K562 (cell line): Measurements from ENCODE around the gene LRP1B. TPM values are rescaled to one million over a fixed set of nuclear protein-coding genes. Genes with fewer than 3 reads are reported as not detected.

Experiments
- ATAC-seq: fragments of 200-7000 bp; cut with Tn5 transposase; 3 replicates; pipeline ENCODE4 v1.9.1; 2020; ENCODE audit warnings: moderate library complexity
- BruUV-seq: library from RNA; stranded (reverse); fragments of 400-500 nt; replicated peaks from 2 replicates; lab custom pipeline; 2021; lab: Mats Ljungman, UMichigan
- CTCF ChIA-PET: fragments of 300-600 bp; formaldehyde crosslinking; extraction: SDS; loops from one replicate; lab custom pipeline; 2021; ENCODE audit warnings: low intra/inter-chr PET ratio; lab: Yijun Ruan, JAX
- POLR2A ChIA-PET: fragments of 300-600, 350-650 bp; sonication (Branson Sonifier 250); formaldehyde crosslinking; extraction: SDS; loops from one replicate; lab custom pipeline; 2021; ENCODE audit warnings: antibody characterized with exemption, inconsistent platforms; lab: Yijun Ruan, JAX
- DNase-seq, 4 experiments: peaks; one replicate each; pipeline versions ENCODE4 v3.0.0 to v3.0.0-alpha.2; 2011 to 2018; ENCODE audit warnings: low spot score in 3 of 4, mixed read lengths in 3 of 4; ENCODE audit errors: extremely low read depth in 1 of 4
- FAIRE-seq: peaks from 2 replicates; lab custom pipeline; 2011; peaks lifted over from hg19 to GRCh38; lab: Jason Lieb, UNC
- H2AFZ ChIP-seq: 2 replicates; pipeline ENCODE4 v1.6.0; 2011; ENCODE audit warnings: low read depth, low read length, control low read depth, inconsistent platforms
- H3K27ac ChIP-seq: fragments of 200-600 bp; 3 replicates; pipeline ENCODE4 v1.8.0; 2011; ENCODE audit warnings: low read depth, mild to moderate bottlenecking, control low read depth, inconsistent platforms, low read length, moderate library complexity, mixed read lengths; ENCODE audit errors: extremely low read depth
- H3K27me3 ChIP-seq, 2 experiments: fragments of 300-600 bp in 1 of 2; 2 replicates in 1 of 2; 3 replicates in 1 of 2; pipeline versions ENCODE4 v1.6.0 to v1.8.0; 2011; ENCODE audit warnings: inconsistent platforms in 2 of 2, low read length in 2 of 2, mild to moderate bottlenecking in 1 of 2, mixed read lengths in 1 of 2, moderate library complexity in 1 of 2; ENCODE audit not compliant: control insufficient read depth in 2 of 2, insufficient read depth in 2 of 2
- H3K36me3 ChIP-seq: fragments of 300-600 bp; 3 replicates; pipeline ENCODE4 v1.8.0; 2011; ENCODE audit warnings: mild to moderate bottlenecking, low read length, inconsistent platforms; ENCODE audit not compliant: control insufficient read depth, insufficient read depth
- H3K4me1 ChIP-seq, 2 experiments: fragments of 200-600 bp in 1 of 2; replicated peaks in 1 of 2; 2 replicates in 1 of 2; 3 replicates in 1 of 2; pipeline versions ENCODE4 v1.5.1 to v1.8.0; 2011; ENCODE audit warnings: inconsistent platforms in 2 of 2, low read length in 2 of 2, mild to moderate bottlenecking in 1 of 2, mixed read lengths in 1 of 2, moderate library complexity in 1 of 2; ENCODE audit not compliant: control insufficient read depth in 2 of 2, insufficient read depth in 2 of 2
- H3K4me2 ChIP-seq: 2 replicates; pipeline ENCODE4 v1.6.1; 2011; ENCODE audit warnings: low read length, control low read depth, inconsistent platforms, mixed read lengths; ENCODE audit not compliant: insufficient read depth
- H3K4me3 ChIP-seq: fragments of 200-600 bp; sonication (generic), shearing (Covaris generic); 2 replicates; pipeline ENCODE4 v1.5.1; 2016; ENCODE audit warnings: control low read depth, inconsistent platforms
- H3K79me2 ChIP-seq: fragments of 200-600 bp; 3 replicates; pipeline ENCODE4 v1.8.0; 2011; ENCODE audit warnings: low read length, inconsistent platforms; ENCODE audit not compliant: control insufficient read depth, insufficient read depth
- H3K9ac ChIP-seq, 2 experiments: 2 replicates each; pipeline versions ENCODE4 v1.6.0 to v1.6.1; 2011; ENCODE audit warnings: low read depth in 2 of 2, low read length in 2 of 2, control low read depth in 1 of 2, inconsistent platforms in 1 of 2, mild to moderate bottlenecking in 1 of 2, mixed read lengths in 1 of 2; ENCODE audit not compliant: insufficient read depth in 1 of 2
- H3K9me1 ChIP-seq: one replicate; pipeline ENCODE4 v1.6.0; 2011; ENCODE audit warnings: inconsistent platforms, mild to moderate bottlenecking, low read length, moderate library complexity; ENCODE audit not compliant: control insufficient read depth, insufficient read depth
- H3K9me3 ChIP-seq: replicated peaks from 2 replicates; pipeline ENCODE4 v1.5.1; 2011; ENCODE audit warnings: low read depth, low read length, inconsistent platforms; ENCODE audit not compliant: control insufficient read depth, insufficient read depth
- H4K20me1 ChIP-seq: replicated peaks from 2 replicates; pipeline ENCODE4 v1.6.1; 2011; ENCODE audit warnings: low read length, inconsistent platforms, mixed read lengths; ENCODE audit not compliant: control insufficient read depth, insufficient read depth
- CBFA2T2 ChIP-seq: fragments of 450-650 bp; conservative IDR thresholded peaks from 2 replicates; pipeline ENCODE4 v1.6.1; 2017; ENCODE audit warnings: mild to moderate bottlenecking
- E2F8 ChIP-seq: fragments of 450-650 bp; IDR thresholded peaks from 2 replicates; pipeline ENCODE4 v1.7.1; 2018; ENCODE audit warnings: mild to moderate bottlenecking, low read depth; ENCODE audit not compliant: partially characterized antibody
- ETV6 ChIP-seq, 3 experiments: fragments of 150-350 bp in 1 of 3; sonication (generic) in 1 of 3; formaldehyde crosslinking in 1 of 3; IDR thresholded peaks; 2 replicates each; pipeline versions ENCODE4 v1.6.1 to v1.8.0; 2014 to 2022; ENCODE audit warnings: borderline replicate concordance in 2 of 3, low read depth in 2 of 3, antibody characterized with exemption in 1 of 3, low read length in 1 of 3, mild to moderate bottlenecking in 1 of 3, missing genetic modification reagents in 1 of 3
- NR2F6 ChIP-seq: fragments of 450-650 bp; formaldehyde crosslinking; IDR thresholded peaks from 2 replicates; pipeline ENCODE4 v1.4.0; 2020; ENCODE audit warnings: mild to moderate bottlenecking
- PHB2 ChIP-seq: fragments of 450-650 bp; IDR thresholded peaks from 2 replicates; pipeline ENCODE4 v1.6.1; 2017; ENCODE audit warnings: low read depth
- RERE ChIP-seq: sonication (generic); formaldehyde crosslinking; IDR thresholded peaks from 2 replicates; pipeline ENCODE4 v1.8.0; 2023; ENCODE audit warnings: missing genetic modification reagents, mild to moderate bottlenecking, borderline replicate concordance
- SMAD4 ChIP-seq: fragments of 250-450 bp; sonication (Bioruptor Pico); conservative IDR thresholded peaks from 2 replicates; pipeline ENCODE4 v1.8.0; 2021; ENCODE audit warnings: inconsistent platforms, mild to moderate bottlenecking, moderate library complexity
- ZBTB12 ChIP-seq: fragments of 250-450 bp; sonication (Bioruptor Pico); IDR thresholded peaks from 2 replicates; pipeline ENCODE4 v1.4.0; 2020
- ZNF263 ChIP-seq: sonication (generic); formaldehyde crosslinking; IDR thresholded peaks from 2 replicates; pipeline ENCODE4 v1.8.0; 2022; ENCODE audit warnings: mild to moderate bottlenecking, missing genetic modification reagents, borderline replicate concordance
- ZNF764 ChIP-seq: fragments of 250-450 bp; sonication (Bioruptor Pico); IDR thresholded peaks from 2 replicates; pipeline ENCODE4 v1.4.0; 2020; ENCODE audit warnings: low read depth, mild to moderate bottlenecking, moderate library complexity
- WGBS: fragments of 100-300 bp; shearing (Covaris generic); methylation state at CpG from one replicate; pipeline ENCODE4 v1.1.6; 2016; ENCODE audit warnings: low coverage, mixed read lengths; ENCODE audit not compliant: insufficient coverage; ENCODE audit errors: missing lambda C conversion rate; 5-methylcytosine and 5-hydroxymethylcytosine counted together
- in situ Hi-C: fragments of 300-500 bp; cut with MboI; formaldehyde crosslinking; loops from 4 replicates; pipeline ENCODE4 v1.15.0; 2018; ENCODE audit warnings: inconsistent platforms, mixed read lengths
- intact Hi-C: fragments of 100-400 bp; cut with micrococcal nuclease; formaldehyde crosslinking; loops from 2 replicates; pipeline ENCODE4 v1.14.2; 2022
- polyA plus RNA-seq, 8 experiments: library from polyadenylated mRNA; depleted of rRNA in 4 of 8; stranded (reverse) in 5 of 8; unstranded in 3 of 8; fragments of >200 nt; fragmentation: Nextera tagmentation in 2 of 8; fragmentation: Illumina TruSeq in 1 of 8; extraction: Ambion mirVana in 2 of 8; extraction: Trizol in 1 of 8; gene quantifications; 2 replicates each; pipeline versions ENCODE4 v1.2.1 to v1.2.3, GENCODE V29; 2011 to 2014; ENCODE audit warnings: inconsistent platforms in 1 of 8, missing spikeins in 1 of 8
- total RNA-seq, 7 experiments: library from RNA; depleted of rRNA in 6 of 7; stranded (reverse); fragments of >200 nt in 6 of 7; fragmentation: Illumina TruSeq in 2 of 7; extraction: Trizol in 2 of 7; gene quantifications; 2 replicates each; pipeline versions ENCODE4 v1.2.1 to v1.2.3, GENCODE V29; 2011 to 2021; ENCODE audit warnings: low replicate concordance in 1 of 7
- TF ChIP-seq, protein P1 (sequence below): fragments of 250-450 bp; sonication (Bioruptor Pico); IDR thresholded peaks from 2 replicates; pipeline ENCODE4 v1.4.0; 2020; ENCODE audit warnings: mild to moderate bottlenecking, moderate library complexity

LRP1B gene
- total and polyA plus RNA-seq, 9 of the 15 experiments (the other 6 are each of a cell fraction or from before 2014, with no cell fraction given) = not detected

- FAIRE-seq = no peak
- no peak overlapping the region for H2AFZ ChIP-seq
- H4K20me1 ChIP-seq = no peaks in the 10 kb centered on the region
- no peaks in the 10 kb centered on the region for H3K79me2 ChIP-seq
- ChIA-PET POLR2A (no interaction called here), CTCF (no interaction called here)
- ATAC-seq = no peak
- no peak overlapping the region for H3K27ac ChIP-seq
- no peak for DNase-seq
- in situ Hi-C loops (no loop called here), intact Hi-C loops (no loop called here)
- BruUV-seq = no TSS peak
- H3K36me3 ChIP-seq = no peaks in the 10 kb centered on the region
- 0% methylated on average over 4 of the region's 4 CpGs for WGBS
- no peaks in the 10 kb centered on the region for H3K9me1 ChIP-seq
- no peak overlapping the region for H3K4me2 ChIP-seq
- no peaks in the 10 kb centered on the region; the same call in 1 of the 2 replicates for H3K9me3 ChIP-seq
- H3K4me3 ChIP-seq = no peak overlapping the region
- no peaks in the 10 kb centered on the region for H3K4me1 ChIP-seq
- H3K27me3 ChIP-seq = no peaks in the 10 kb centered on the region
- no peak overlapping the region for H3K9ac ChIP-seq
- TF ChIP-seq, protein P1, sequence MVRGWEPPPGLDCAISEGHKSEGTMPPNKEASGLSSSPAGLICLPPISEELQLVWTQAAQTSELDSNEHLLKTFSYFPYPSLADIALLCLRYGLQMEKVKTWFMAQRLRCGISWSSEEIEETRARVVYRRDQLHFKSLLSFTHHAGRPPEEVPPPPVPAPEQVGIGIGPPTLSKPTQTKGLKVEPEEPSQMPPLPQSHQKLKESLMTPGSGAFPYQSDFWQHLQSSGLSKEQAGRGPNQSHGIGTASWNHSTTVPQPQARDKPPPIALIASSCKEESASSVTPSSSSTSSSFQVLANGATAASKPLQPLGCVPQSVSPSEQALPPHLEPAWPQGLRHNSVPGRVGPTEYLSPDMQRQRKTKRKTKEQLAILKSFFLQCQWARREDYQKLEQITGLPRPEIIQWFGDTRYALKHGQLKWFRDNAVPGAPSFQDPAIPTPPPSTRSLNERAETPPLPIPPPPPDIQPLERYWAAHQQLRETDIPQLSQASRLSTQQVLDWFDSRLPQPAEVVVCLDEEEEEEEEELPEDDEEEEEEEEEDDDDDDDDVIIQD (CRISPR knock-in tag) = no peak
- no peak for TF ChIP-seq SMAD4
- TF ChIP-seq ETV6 (IDR thresholded peaks at IDR 0.05; ENCODE audit: borderline replicate concordance in 1 of 2, low read depth in 2 of 2, low read length in 1 of 2) = no peak
- TF ChIP-seq ETV6 (CRISPR knock-in tag; IDR thresholded peaks at IDR 0.05; ENCODE audit: borderline replicate concordance) = no peak
- no peak for TF ChIP-seq ZNF764 (CRISPR knock-in tag)
- no peak for TF ChIP-seq ZBTB12 (CRISPR knock-in tag)
- no peak for TF ChIP-seq NR2F6
- no peak for TF ChIP-seq CBFA2T2
- no peak for TF ChIP-seq PHB2
- no peak for TF ChIP-seq RERE (CRISPR knock-in tag)
- no peak for TF ChIP-seq ZNF263 (CRISPR knock-in tag)
- no peak for TF ChIP-seq E2F8
These were observed 1500.3 kb downstream of the LRP1B start for GRCh38 chr2:140630557-140630956.
